WERI-Rb-1 (cell line): ENCODE measurements around the gene ST14.
"Not testable (repeated sequence)": the region's sequence is repeated elsewhere in the genome, so short reads cannot be mapped to it uniquely, and the experiment has no call there.

Experiments used
- DNase-seq: peaks from one replicate; pipeline ENCODE4 v3.0.0-alpha.2; 2020
- H3K27ac ChIP-seq: fragments of 250-450 bp; sonication (Bioruptor Pico); 2 replicates; pipeline ENCODE4 v1.5.1; 2020; ENCODE audit warnings: mild to moderate bottlenecking, moderate library complexity
- H3K27me3 ChIP-seq: fragments of 250-450 bp; sonication (Bioruptor Pico); 2 replicates; pipeline ENCODE4 v1.5.1; 2021; ENCODE audit warnings: mild to moderate bottlenecking, low read depth, moderate library complexity; ENCODE audit not compliant: insufficient read depth, severe bottlenecking
- H3K36me3 ChIP-seq: fragments of 250-450 bp; sonication (Bioruptor Pico); 2 replicates; pipeline ENCODE4 v1.5.1; 2020; ENCODE audit warnings: mild to moderate bottlenecking, moderate library complexity
- H3K4me3 ChIP-seq: 2 replicates; pipeline ENCODE4 v1.5.1; 2011; ENCODE audit warnings: low read depth, mild to moderate bottlenecking, control low read depth, low read length
- H3K9me3 ChIP-seq: fragments of 250-450 bp; sonication (Bioruptor Pico); 2 replicates; pipeline ENCODE4 v1.5.1; 2021; ENCODE audit warnings: mild to moderate bottlenecking, moderate library complexity; ENCODE audit not compliant: severe bottlenecking
- CTCF ChIP-seq: IDR thresholded peaks from 2 replicates; pipeline ENCODE4 v1.5.1; 2011; ENCODE audit warnings: low read depth, mild to moderate bottlenecking, control low read depth, inconsistent platforms, low read length

Gene ST14

GRCh38 chr11:130246270-130246669 is 86.7 kb downstream of the ST14 start:
- Histone ChIP-seq H3K9me3 (no peaks in the 10 kb centered on the region), H3K36me3 (peaks cover 13% of the 10 kb centered on the region), H3K4me3 (no peak overlapping the region), H3K27ac (no peak overlapping the region), H3K27me3 (no peaks in the 10 kb centered on the region)
- DNase-seq, result no peak
- no peak for TF ChIP-seq CTCF

GRCh38 chr11:130246738-130247137 is 87.2 kb downstream of the ST14 start:
- H3K36me3 ChIP-seq, result peaks cover 13% of the 10 kb centered on the region
- no peak overlapping the region for H3K4me3 ChIP-seq
- TF ChIP-seq CTCF, result no peak
- DNase-seq, result no peak
- no peaks in the 10 kb centered on the region for H3K9me3 ChIP-seq
- H3K27ac ChIP-seq, result no peak overlapping the region
- no peaks in the 10 kb centered on the region for H3K27me3 ChIP-seq

- TF ChIP-seq CTCF, result no peak
- H3K4me3 ChIP-seq, result no peak overlapping the region
- peaks cover 13% of the 10 kb centered on the region for H3K36me3 ChIP-seq
- no peak for DNase-seq
- H3K27ac ChIP-seq, result no peak overlapping the region
- H3K9me3 ChIP-seq, result peaks cover 2% of the 10 kb centered on the region
- no peaks in the 10 kb centered on the region for H3K27me3 ChIP-seq
These were observed 87.7 kb downstream of the ST14 start for GRCh38 chr11:130247319-130247718.

- Histone ChIP-seq H3K27ac (no peak overlapping the region), H3K9me3 (peaks cover 2% of the 10 kb centered on the region), H3K4me3 (no peak overlapping the region), H3K27me3 (no peaks in the 10 kb centered on the region), H3K36me3 (peaks cover 13% of the 10 kb centered on the region)
- TF ChIP-seq CTCF, result no peak
- DNase-seq, result no peak
These were observed 89.8 kb downstream of the ST14 start for GRCh38 chr11:130249371-130249770.

GRCh38 chr11:130249929-130250328 is 90.3 kb downstream of the ST14 start:
- not testable (repeated sequence) for DNase-seq, H3K27me3 ChIP-seq, H3K9me3 ChIP-seq, H3K27ac ChIP-seq, H3K4me3 ChIP-seq
- H3K36me3 ChIP-seq, result peaks cover 13% of the 10 kb centered on the region

- not testable (repeated sequence) for H3K27me3 ChIP-seq, H3K4me3 ChIP-seq, H3K9me3 ChIP-seq, H3K27ac ChIP-seq, DNase-seq
- peaks cover 13% of the 10 kb centered on the region; the same call in 1 of the 2 replicates for H3K36me3 ChIP-seq
These were observed 92.2 kb downstream of the ST14 start for GRCh38 chr11:130251763-130252162.
